K562 (cell line): ENCODE results near the gene PCSK7. TPM values are rescaled to one million over a fixed set of nuclear protein-coding genes. Genes with fewer than 3 reads are reported as not detected.

Experiments
- ATAC-seq: fragments of 200-7000 bp; cut with Tn5 transposase; 3 replicates; pipeline ENCODE4 v1.9.1; 2020; ENCODE audit warnings: moderate library complexity
- BruUV-seq: library from RNA; stranded (reverse); fragments of 400-500 nt; replicated peaks from 2 replicates; lab custom pipeline; 2021; lab: Mats Ljungman, UMichigan
- CTCF ChIA-PET: fragments of 300-600 bp; formaldehyde crosslinking; extraction: SDS; loops from one replicate; lab custom pipeline; 2021; ENCODE audit warnings: low intra/inter-chr PET ratio; lab: Yijun Ruan, JAX
- POLR2A ChIA-PET: fragments of 300-600, 350-650 bp; sonication (Branson Sonifier 250); formaldehyde crosslinking; extraction: SDS; loops from one replicate; lab custom pipeline; 2021; ENCODE audit warnings: antibody characterized with exemption, inconsistent platforms; lab: Yijun Ruan, JAX
- DNase-seq, 4 experiments: peaks; one replicate each; pipeline versions ENCODE4 v3.0.0 to v3.0.0-alpha.2; 2011 to 2018; ENCODE audit warnings: low spot score in 3 of 4, mixed read lengths in 3 of 4; ENCODE audit errors: extremely low read depth in 1 of 4
- FAIRE-seq: peaks from 2 replicates; lab custom pipeline; 2011; peaks lifted over from hg19 to GRCh38; lab: Jason Lieb, UNC
- H2AFZ ChIP-seq: 2 replicates; pipeline ENCODE4 v1.6.0; 2011; ENCODE audit warnings: low read depth, low read length, control low read depth, inconsistent platforms
- H3K27ac ChIP-seq: fragments of 200-600 bp; 3 replicates; pipeline ENCODE4 v1.8.0; 2011; ENCODE audit warnings: low read depth, mild to moderate bottlenecking, control low read depth, inconsistent platforms, low read length, moderate library complexity, mixed read lengths; ENCODE audit errors: extremely low read depth
- H3K27me3 ChIP-seq, 2 experiments: fragments of 300-600 bp in 1 of 2; 2 replicates in 1 of 2; 3 replicates in 1 of 2; pipeline versions ENCODE4 v1.6.0 to v1.8.0; 2011; ENCODE audit warnings: inconsistent platforms in 2 of 2, low read length in 2 of 2, mild to moderate bottlenecking in 1 of 2, mixed read lengths in 1 of 2, moderate library complexity in 1 of 2; ENCODE audit not compliant: control insufficient read depth in 2 of 2, insufficient read depth in 2 of 2
- H3K36me3 ChIP-seq: fragments of 300-600 bp; 3 replicates; pipeline ENCODE4 v1.8.0; 2011; ENCODE audit warnings: mild to moderate bottlenecking, low read length, inconsistent platforms; ENCODE audit not compliant: control insufficient read depth, insufficient read depth
- H3K4me1 ChIP-seq, 2 experiments: fragments of 200-600 bp in 1 of 2; replicated peaks in 1 of 2; 2 replicates in 1 of 2; 3 replicates in 1 of 2; pipeline versions ENCODE4 v1.5.1 to v1.8.0; 2011; ENCODE audit warnings: inconsistent platforms in 2 of 2, low read length in 2 of 2, mild to moderate bottlenecking in 1 of 2, mixed read lengths in 1 of 2, moderate library complexity in 1 of 2; ENCODE audit not compliant: control insufficient read depth in 2 of 2, insufficient read depth in 2 of 2
- H3K4me2 ChIP-seq: 2 replicates; pipeline ENCODE4 v1.6.1; 2011; ENCODE audit warnings: low read length, control low read depth, inconsistent platforms, mixed read lengths; ENCODE audit not compliant: insufficient read depth
- H3K4me3 ChIP-seq: fragments of 200-600 bp; sonication (generic), shearing (Covaris generic); 2 replicates; pipeline ENCODE4 v1.5.1; 2016; ENCODE audit warnings: control low read depth, inconsistent platforms
- H3K79me2 ChIP-seq: fragments of 200-600 bp; 3 replicates; pipeline ENCODE4 v1.8.0; 2011; ENCODE audit warnings: low read length, inconsistent platforms; ENCODE audit not compliant: control insufficient read depth, insufficient read depth
- H3K9ac ChIP-seq, 2 experiments: 2 replicates each; pipeline versions ENCODE4 v1.6.0 to v1.6.1; 2011; ENCODE audit warnings: low read depth in 2 of 2, low read length in 2 of 2, control low read depth in 1 of 2, inconsistent platforms in 1 of 2, mild to moderate bottlenecking in 1 of 2, mixed read lengths in 1 of 2; ENCODE audit not compliant: insufficient read depth in 1 of 2
- H3K9me1 ChIP-seq: one replicate; pipeline ENCODE4 v1.6.0; 2011; ENCODE audit warnings: inconsistent platforms, mild to moderate bottlenecking, low read length, moderate library complexity; ENCODE audit not compliant: control insufficient read depth, insufficient read depth
- H3K9me3 ChIP-seq: replicated peaks from 2 replicates; pipeline ENCODE4 v1.5.1; 2011; ENCODE audit warnings: low read depth, low read length, inconsistent platforms; ENCODE audit not compliant: control insufficient read depth, insufficient read depth
- H4K20me1 ChIP-seq: replicated peaks from 2 replicates; pipeline ENCODE4 v1.6.1; 2011; ENCODE audit warnings: low read length, inconsistent platforms, mixed read lengths; ENCODE audit not compliant: control insufficient read depth, insufficient read depth
- CCNT2 ChIP-seq: IDR thresholded peaks from 2 replicates; pipeline ENCODE4 v1.6.1; 2011; ENCODE audit warnings: borderline replicate concordance, low read depth, mild to moderate bottlenecking, moderate library complexity, mixed read lengths, low read length; ENCODE audit not compliant: insufficient read length; ENCODE audit errors: extremely low read depth
- E2F6 ChIP-seq, 2 experiments: IDR thresholded peaks; 2 replicates each; pipeline ENCODE4 v1.6.1; 2011; ENCODE audit warnings: borderline replicate concordance in 1 of 2, control low read depth in 1 of 2, low read depth in 1 of 2, low read length in 1 of 2, mild to moderate bottlenecking in 1 of 2, mixed read lengths in 1 of 2, moderate library complexity in 1 of 2; ENCODE audit not compliant: insufficient read depth in 1 of 2, insufficient read length in 1 of 2, poor library complexity in 1 of 2, severe bottlenecking in 1 of 2; ENCODE audit errors: extremely low read depth in 1 of 2
- GTF2E2 ChIP-seq: fragments of 200-800 bp; sonication (Bioruptor generic); IDR thresholded peaks from 2 replicates; pipeline ENCODE4 v1.6.1; 2016; ENCODE audit warnings: missing genetic modification characterization, missing compliant biosample characterization
- KAT8 ChIP-seq: fragments of 450-650 bp; IDR thresholded peaks from 2 replicates; pipeline ENCODE4 v1.6.1; 2016; ENCODE audit warnings: low read depth, mild to moderate bottlenecking
- MCM2 ChIP-seq: fragments of 450-650 bp; IDR thresholded peaks from 2 replicates; pipeline ENCODE4 v1.6.1; 2017; ENCODE audit warnings: low read depth, mild to moderate bottlenecking
- ZFP1 ChIP-seq: fragments of 450-650 bp; formaldehyde crosslinking; IDR thresholded peaks from 2 replicates; pipeline ENCODE4 v1.4.0; 2020; ENCODE audit warnings: mild to moderate bottlenecking, mixed read lengths
- ZKSCAN8 ChIP-seq: fragments of 200-800 bp; sonication (Bioruptor generic); IDR thresholded peaks from 2 replicates; pipeline ENCODE4 v1.6.1; 2016; ENCODE audit warnings: missing genetic modification characterization, missing compliant biosample characterization
- ZMIZ1 ChIP-seq, 2 experiments: fragments of 150-350 bp in 1 of 2; IDR thresholded peaks; 2 replicates each; pipeline ENCODE4 v1.6.1; 2012 to 2016; ENCODE audit warnings: low read depth in 2 of 2, low read length in 2 of 2, mild to moderate bottlenecking in 1 of 2, moderate library complexity in 1 of 2
- ZNF175 ChIP-seq: fragments of 200-800 bp; sonication (Bioruptor generic); IDR thresholded peaks from 2 replicates; pipeline ENCODE4 v1.6.1; 2016; ENCODE audit warnings: low read depth, mild to moderate bottlenecking, missing genetic modification characterization, missing compliant biosample characterization
- ZNF184 ChIP-seq: sonication (generic); formaldehyde crosslinking; IDR thresholded peaks from 2 replicates; pipeline ENCODE4 v1.5.0; 2020; ENCODE audit warnings: missing genetic modification reagents
- WGBS: fragments of 100-300 bp; shearing (Covaris generic); methylation state at CpG from one replicate; pipeline ENCODE4 v1.1.6; 2016; ENCODE audit warnings: low coverage, mixed read lengths; ENCODE audit not compliant: insufficient coverage; ENCODE audit errors: missing lambda C conversion rate; 5-methylcytosine and 5-hydroxymethylcytosine counted together
- in situ Hi-C: fragments of 300-500 bp; cut with MboI; formaldehyde crosslinking; loops from 4 replicates; pipeline ENCODE4 v1.15.0; 2018; ENCODE audit warnings: inconsistent platforms, mixed read lengths
- intact Hi-C: fragments of 100-400 bp; cut with micrococcal nuclease; formaldehyde crosslinking; loops from 2 replicates; pipeline ENCODE4 v1.14.2; 2022
- polyA plus RNA-seq, 8 experiments: library from polyadenylated mRNA; depleted of rRNA in 4 of 8; stranded (reverse) in 5 of 8; unstranded in 3 of 8; fragments of >200 nt; fragmentation: Nextera tagmentation in 2 of 8; fragmentation: Illumina TruSeq in 1 of 8; extraction: Ambion mirVana in 2 of 8; extraction: Trizol in 1 of 8; gene quantifications; 2 replicates each; pipeline versions ENCODE4 v1.2.1 to v1.2.3, GENCODE V29; 2011 to 2014; ENCODE audit warnings: inconsistent platforms in 1 of 8, missing spikeins in 1 of 8
- total RNA-seq, 7 experiments: library from RNA; depleted of rRNA in 6 of 7; stranded (reverse); fragments of >200 nt in 6 of 7; fragmentation: Illumina TruSeq in 2 of 7; extraction: Trizol in 2 of 7; gene quantifications; 2 replicates each; pipeline versions ENCODE4 v1.2.1 to v1.2.3, GENCODE V29; 2011 to 2021; ENCODE audit warnings: low replicate concordance in 1 of 7

PCSK7 gene
- total and polyA plus RNA-seq, 9 of the 15 experiments (the other 6 are each of a cell fraction or from before 2014, with no cell fraction given) = 3.1 to 29.2 (median 15.6) TPM

- DNase-seq = no peak
- Histone ChIP-seq H3K4me1 (peaks cover 51 to 53% of the 10 kb centered on the region in 2 experiments), H4K20me1 (peaks cover 14% of the 10 kb centered on the region; the same call in 1 of the 2 replicates), H3K9me3 (no peaks in the 10 kb centered on the region)
- TF ChIP-seq GTF2E2 (tag) (no peak), ZNF175 (CRISPR knock-in tag) (no peak), ZNF184 (CRISPR knock-in tag) (no peak), ZFP1 (no peak), MCM2 (no peak), ZKSCAN8 (CRISPR knock-in tag) (no peak), KAT8 (no peak), CCNT2 (no peak), ZMIZ1 (IDR thresholded peaks at IDR 0.05; ENCODE audit: low read depth in 2 of 2, low read length in 2 of 2) (no peak), E2F6 (IDR thresholded peaks at IDR 0.05; ENCODE audit: borderline replicate concordance in 1 of 2, extremely low read depth in 1 of 2, insufficient read depth in 1 of 2, insufficient read length in 1 of 2, low read depth in 1 of 2, low read length in 1 of 2, poor library complexity in 1 of 2, severe bottlenecking in 1 of 2) (no peak)
- TF ChIP-seq, all 486 proteins: peak for 0
- peaks cover 15% of the 10 kb centered on the region; the same call in 1 of the 3 replicates for H3K36me3 ChIP-seq
- 74% methylated on average over 5 of the region's 5 CpGs for WGBS
- no peaks in the 10 kb centered on the region for H3K27me3 ChIP-seq
- intact Hi-C loops = no loop called here
- POLR2A ChIA-PET = interaction anchor here (1.0 to 1.4 kb wide), 2 partner anchors 12 to 29 kb away, joined by 3 to 4 read pairs; no protein-coding TSS in a partner anchor
- H3K4me3 ChIP-seq = no peak overlapping the region
- no peak overlapping the region for H2AFZ ChIP-seq
- FAIRE-seq (no peak), ATAC-seq (no peak)
- BruUV-seq = no TSS peak
- no peak overlapping the region for H3K9ac ChIP-seq
- in situ Hi-C loops = no loop called here
- no peak overlapping the region for H3K27ac ChIP-seq
- peaks cover 15% of the 10 kb centered on the region for H3K79me2 ChIP-seq
- H3K4me2 ChIP-seq = no peak overlapping the region
- no peaks in the 10 kb centered on the region for H3K9me1 ChIP-seq
- CTCF ChIA-PET = no interaction called here
Observed at GRCh38 chr11:117175781-117176180, 56.1 kb downstream of the PCSK7 start.
